CD4-positive, alpha-beta T cell treated with Interleukin-1 beta for 1 hour (primary cell): ENCODE data around the gene CCDC97.
A peak's percentile ranks its signal among the peaks of the same experiment; 100 is the strongest.
"Not testable (repeated sequence)": the region's sequence is repeated elsewhere in the genome, so short reads cannot be mapped to it uniquely, and the experiment has no call there.

Experiments
- DNase-seq, 2 donors: peaks; one replicate each; pipeline ENCODE4 v3.0.0-alpha.2; 2020 to 2022

Gene CCDC97

DNA sequence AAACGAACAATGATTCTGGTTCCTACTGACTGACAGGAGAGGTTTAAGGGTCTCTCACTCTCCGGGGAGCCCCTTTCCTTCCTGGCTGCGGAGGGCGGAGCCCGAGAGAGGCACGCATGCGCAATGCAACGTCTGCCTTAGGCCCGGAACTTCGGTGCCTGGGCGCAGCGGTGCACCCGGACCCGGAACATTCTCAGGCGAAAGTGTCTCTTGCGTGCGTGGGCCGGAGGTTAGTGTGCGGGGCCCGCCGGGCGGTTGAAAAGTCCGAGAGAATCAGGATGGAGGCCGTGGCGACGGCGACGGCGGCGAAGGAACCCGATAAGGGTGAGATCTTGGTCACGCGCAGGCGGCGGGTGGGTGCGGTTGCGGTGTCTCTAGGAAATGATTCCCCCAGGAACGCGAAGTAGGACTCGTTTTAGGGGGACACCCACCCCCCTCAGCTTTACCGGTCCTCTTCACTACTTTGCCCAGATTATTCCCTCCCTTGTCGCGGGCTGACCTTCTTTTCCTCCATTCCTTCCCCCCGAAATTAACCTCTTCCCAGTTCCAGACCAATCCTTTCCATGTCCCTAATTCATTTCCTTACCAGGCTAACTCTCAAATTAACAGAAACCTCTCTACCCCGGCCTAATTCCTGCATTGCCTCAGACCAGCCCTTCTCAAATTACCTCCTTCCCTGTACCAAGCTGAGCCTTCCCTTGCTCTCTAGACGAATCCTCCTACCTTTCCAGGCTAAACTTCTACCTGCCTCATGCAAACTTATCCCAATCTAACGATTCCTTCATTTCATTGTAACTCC lies at the start of gene CCDC97:
Gene CCDC97, plus strand, starts transcription at position 140 of the 799 bp plus-strand sequence. Its CDS starts 139 bp downstream, at position 279.
- DNase-seq, result peak; percentile 89 to 90

DNA sequence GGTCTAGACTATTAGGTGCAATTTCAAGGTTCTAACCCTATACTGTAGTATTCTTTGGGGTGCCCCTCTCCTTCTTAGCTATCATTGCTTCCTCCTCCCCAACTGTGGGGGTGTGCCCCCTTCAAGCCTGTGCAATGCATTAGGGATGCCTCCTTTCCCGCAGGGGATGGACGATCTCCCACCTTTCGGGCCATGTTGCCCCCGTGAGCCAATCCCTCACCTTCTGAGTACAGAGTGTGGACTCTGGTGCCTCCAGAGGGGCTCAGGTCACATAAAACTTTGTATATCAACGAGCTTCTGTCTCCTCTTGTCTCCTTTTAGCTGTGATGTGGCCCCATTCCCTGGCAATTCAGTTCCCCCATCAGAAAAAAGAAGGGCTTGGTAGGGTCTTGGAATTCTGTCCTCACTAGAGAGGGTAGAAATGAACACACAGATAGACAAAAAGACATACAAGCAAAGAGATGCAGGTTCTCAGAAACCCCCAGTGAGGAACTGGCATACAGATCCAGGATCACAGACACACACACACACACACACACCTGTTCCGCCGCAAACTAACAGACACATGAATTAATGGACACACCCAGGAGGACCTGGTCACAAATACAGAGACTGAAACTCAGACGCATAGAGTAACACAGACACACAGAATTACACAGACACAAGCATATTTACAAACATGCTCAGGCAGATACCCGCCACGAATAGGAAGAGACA lies 48.3 kb upstream of the CCDC97 start:
- DNase-seq, result no peak

DNA sequence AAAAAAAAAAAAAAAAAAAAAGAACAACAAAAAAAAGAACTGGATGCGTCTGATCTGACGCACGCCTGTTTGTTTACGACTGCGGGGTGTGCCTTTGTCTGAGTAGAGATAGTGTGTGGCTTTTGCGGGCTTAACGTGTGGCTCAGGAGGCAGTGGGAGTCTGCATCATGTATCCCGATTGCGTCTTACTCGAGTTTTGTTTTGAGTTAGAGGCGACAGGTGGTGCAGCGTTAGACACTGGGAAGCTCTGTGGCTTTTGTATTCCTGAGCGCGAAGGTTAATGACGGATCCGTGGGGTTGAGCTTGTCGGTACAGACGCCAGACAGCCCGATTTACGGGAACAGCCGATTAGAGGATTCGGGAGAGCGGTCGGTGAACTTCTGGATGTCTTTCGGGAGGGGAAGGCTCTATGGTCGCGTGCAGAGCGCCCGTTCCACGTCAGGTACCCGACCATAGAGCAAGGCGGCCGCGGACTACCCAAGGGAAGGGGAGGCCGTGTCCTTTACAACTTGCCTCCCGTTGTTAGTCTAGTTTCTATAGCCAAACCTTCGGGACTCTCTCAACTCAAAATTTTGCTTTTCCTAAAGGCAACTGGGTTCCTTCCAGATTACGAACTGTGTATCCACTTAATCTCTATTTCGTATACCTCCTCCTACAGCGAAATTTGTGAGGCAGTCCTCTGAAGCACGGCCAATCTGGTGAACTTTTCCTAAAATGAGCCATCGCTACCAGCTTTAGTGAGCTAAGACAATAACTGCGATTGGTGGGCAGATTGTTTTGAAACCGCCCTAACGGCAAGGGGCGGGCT lies 46.7 kb upstream of the CCDC97 start:
- peak; percentile 88 to 94 for DNase-seq

DNA sequence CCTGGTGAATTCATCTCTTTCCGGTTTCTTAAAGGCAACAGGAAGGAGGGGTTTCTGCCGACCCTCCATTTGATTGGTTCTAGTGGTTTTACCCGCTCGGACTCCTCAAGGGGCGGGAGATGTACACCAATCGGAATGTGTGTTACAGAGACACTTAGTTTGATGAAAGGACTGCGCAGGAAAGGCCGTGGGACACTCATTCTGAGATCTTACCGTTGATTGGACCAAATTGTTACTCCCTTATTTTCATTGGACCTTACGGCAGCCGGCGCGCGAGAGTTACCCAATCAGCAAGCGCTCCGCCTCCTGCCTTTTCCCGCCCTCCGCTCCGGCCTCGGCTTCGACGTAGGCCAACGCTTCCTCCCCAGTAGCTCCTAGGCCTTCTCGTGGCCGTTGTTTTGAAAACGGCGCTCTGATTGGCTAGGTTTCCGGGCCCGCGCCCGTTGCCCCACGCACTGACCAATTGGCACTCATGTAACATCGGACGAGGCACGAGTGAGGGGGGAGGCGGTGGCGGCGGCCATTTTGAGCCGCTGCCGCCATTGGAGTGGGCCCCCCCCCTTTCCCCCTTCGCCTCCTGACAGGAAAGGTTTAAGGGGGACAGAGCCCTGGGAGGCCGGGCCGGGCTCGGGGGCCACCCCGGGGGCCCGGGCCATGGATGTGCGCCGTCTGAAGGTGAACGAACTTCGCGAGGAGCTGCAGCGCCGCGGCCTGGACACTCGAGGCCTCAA lies 46.0 kb upstream of the CCDC97 start, which contains the start of gene HNRNPUL1:
Gene HNRNPUL1, plus strand, starts transcription at position 523 of the 731 bp plus-strand sequence. Its CDS starts 132 bp downstream, at position 655.
- peak; percentile 99 to 100 for DNase-seq

- peak; percentile 45 to 52 for DNase-seq
Observed at GRCh38 chr19:41264581-41265394, 45.2 kb upstream of the CCDC97 start.

DNA sequence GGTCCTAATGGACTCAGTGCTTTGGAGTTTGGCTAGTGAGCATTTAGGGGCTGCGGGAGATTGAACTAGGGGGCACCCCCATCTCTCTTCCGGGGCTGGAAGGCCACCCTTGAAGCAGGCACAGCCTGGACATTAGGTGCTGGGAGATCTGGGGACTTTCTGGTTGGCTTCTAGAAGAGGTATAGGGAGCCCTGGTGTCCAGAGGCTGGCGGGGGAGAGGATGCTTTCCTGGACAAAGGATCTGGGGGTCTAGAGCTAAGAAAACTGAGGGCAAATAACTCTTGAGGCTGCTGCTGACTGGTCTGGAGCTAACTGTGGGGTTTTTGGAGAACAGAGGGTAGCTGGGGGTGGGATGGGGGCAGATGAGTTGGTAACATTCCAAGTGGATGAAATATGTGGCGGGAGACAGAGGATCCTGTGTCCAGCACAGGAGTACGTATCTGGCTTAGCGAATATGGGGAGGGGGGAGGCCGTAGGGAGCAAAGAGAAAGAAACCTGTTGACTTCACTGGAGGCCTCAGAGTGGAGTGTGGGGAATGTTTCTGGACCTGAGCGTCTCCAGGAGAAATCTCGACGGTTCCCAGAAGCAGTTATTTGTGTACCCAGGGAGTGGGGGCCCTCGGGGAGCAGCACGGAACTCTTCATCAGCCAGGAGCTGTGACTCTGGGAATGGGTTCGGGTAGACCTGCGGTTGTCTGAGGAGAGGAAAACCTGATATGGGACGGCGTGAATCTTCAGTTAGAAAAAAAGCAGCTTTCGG lies 44.4 kb upstream of the CCDC97 start:
- peak in 1 of 2 donors; percentile 5 for DNase-seq

DNA sequence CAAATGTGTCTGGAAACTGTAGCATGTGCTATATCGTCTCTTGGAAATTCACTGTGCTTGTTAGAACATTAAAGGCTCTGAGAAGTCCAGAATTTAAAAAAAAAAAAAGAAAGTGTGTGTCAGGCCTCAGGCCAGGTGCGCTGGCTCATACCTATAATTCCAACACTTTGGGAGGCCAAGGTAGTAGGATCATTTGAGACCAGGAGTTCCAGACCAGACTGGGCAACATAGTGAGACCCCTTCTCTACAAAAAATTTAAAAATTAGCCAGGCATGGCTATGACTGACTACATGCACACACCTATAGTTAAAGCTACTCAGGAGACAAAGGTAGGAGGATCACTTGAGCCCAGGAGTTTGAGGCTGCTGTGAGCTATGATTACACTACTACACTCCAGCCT lies 40.9 kb upstream of the CCDC97 start:
- no peak for DNase-seq

DNA sequence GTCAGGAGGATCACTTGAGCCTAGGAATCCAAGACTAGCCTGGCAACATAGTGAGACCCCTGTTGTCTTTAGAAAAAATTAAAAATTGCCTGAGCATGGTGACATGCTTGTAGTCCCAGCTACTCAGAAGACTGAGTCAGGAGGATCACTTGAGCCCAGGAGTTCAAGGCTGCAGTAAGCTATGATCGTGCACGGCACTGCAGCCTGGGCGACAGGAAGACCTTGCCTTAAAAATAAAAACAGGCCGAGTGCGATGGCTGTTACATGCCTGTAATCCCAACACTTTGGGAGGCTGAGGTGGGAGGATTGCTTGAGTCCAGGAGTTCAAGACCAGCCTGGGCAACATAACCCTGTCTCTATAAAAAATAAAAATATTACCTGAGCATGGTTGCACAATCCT lies 40.4 kb upstream of the CCDC97 start:
- no peak for DNase-seq

- DNase-seq, result no peak
Observed at GRCh38 chr19:41273076-41273475, 36.9 kb upstream of the CCDC97 start.

- DNase-seq, result no peak
Observed at GRCh38 chr19:41274802-41275201, 35.2 kb upstream of the CCDC97 start.

DNA sequence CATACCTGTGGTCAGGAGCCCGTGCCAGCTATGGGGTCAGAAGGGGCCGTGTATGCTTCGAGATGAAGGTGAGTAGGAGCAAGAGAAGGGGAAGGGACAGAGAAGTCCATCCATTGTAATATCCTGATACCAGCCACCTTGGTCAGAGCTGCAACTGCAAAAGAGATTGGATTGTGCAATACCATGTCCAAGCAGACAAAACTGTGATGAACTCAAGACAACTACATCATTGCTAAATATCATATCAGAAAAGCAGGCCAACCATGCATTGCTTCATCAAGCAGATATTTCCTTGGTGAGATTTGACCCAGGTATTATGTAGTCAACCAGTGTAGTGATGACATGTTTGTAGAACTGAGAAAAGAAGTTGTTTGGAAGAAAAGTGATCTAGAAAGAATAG lies 33.7 kb upstream of the CCDC97 start:
- no peak for DNase-seq

DNA sequence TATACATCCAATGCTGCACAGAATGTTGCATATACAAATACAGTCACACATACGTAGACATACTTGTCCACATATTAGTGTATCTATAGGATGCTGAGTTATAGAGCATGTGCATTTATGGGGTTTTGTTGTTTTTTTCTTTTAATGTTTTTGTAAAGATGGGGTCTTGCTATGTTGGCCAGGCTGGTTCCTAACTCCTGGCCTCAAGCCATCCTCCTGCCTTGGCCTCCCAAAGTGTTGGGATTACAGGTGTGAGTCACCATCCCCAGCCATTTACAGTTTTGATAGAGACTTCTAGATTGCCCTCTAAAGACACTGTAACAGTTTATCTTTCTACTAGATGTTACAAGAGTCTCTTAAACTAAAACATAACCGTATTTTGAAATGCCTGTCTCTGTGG lies 31.5 kb upstream of the CCDC97 start:
- no peak for DNase-seq

DNA sequence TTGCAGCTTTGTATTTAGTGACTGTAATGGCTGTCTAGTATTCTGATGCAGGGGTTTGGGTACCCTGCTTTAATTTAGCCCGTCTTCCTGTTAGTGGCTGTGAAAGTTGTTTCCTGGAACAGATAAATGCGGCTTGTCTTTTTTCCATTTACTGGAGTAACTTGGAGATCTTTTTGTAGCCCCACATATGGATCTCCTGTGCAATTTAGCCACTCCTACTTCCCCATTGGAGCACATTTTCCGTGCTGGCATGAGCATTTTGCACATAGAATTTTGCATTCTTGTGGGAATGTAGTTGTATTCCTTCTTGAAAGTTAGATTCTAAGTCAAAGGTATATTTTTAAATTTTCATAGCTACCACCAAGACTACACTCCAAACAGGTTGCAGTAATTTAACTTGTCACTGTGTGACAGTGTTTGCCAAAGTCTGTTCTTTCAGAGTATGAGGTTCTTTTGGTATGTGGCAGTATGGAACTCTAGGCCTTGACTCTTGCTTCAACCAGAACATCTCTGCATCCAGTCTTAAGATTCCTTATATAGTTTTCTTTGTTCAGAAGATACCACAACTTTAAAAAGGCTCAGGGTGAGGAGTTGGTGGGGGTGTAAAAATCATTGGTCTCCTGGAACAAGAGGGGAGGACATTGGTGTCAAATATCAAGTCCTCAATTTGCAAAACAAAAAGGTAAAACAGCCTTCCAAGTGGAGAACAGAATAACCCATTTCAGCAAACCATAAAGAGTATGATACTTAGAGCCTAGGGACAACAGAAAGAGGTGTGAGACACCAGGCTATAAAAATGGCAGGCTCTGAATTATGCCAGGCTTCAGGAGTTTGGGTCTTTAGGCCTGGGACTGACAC lies 21.1 kb upstream of the CCDC97 start:
- no peak for DNase-seq

DNA sequence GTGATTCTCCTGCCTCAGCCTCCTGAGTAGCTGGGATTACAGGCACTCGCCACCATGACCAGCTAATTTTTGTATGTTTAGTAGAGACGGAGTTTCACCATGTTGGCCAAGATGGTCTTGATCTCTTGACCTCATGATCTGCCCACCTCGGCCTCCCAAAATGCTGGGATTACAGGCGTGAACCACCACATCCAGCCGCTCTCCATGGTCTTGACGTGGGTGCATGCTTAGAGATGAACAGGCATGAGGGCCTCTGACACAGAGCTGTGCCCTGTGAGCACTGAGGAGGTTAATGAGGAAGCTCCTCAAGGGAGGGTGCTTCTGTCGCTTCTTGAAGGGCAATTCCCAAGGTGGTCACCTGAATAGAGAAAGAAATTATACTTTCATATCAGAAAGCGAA lies 20.2 kb upstream of the CCDC97 start:
- DNase-seq, result not testable (repeated sequence)

DNA sequence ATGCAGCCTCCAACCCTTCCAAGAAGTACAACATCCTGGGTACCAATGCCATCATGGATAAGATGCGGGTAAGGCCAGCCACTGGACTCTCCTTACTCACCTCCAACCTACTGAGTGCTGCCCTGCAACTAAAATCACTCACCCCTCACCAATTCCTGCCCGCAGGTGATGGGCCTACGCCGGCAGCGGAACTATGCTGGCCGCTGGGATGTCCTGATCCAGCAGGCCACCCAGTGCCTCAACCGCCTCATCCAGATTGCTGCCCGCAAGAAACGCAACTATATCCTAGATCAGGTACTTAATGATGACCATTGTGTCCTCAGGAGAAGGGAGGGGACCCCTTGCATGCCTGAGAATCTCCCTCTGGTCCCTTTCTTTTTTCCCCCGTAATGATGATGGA lies 15.6 kb upstream of the CCDC97 start:
- no peak for DNase-seq

GRCh38 chr19:41295499-41295898 lies 14.5 kb upstream of the CCDC97 start:
- DNase-seq, result no peak

GRCh38 chr19:41296433-41296871 lies 13.5 kb upstream of the CCDC97 start:
- peak in 1 of 2 donors; percentile 28 for DNase-seq

- peak; percentile 53 to 71 for DNase-seq
Observed at GRCh38 chr19:41297628-41298347, 12.2 kb upstream of the CCDC97 start.
